ENCODE data around the gene DHX15. TPM values are rescaled to one million over a fixed set of nuclear protein-coding genes. Genes with fewer than 3 reads are reported as not detected.

DHX15 gene
- total RNA-seq, 2 experiments from 2014 or later, result 216 to 222 TPM

DNA sequence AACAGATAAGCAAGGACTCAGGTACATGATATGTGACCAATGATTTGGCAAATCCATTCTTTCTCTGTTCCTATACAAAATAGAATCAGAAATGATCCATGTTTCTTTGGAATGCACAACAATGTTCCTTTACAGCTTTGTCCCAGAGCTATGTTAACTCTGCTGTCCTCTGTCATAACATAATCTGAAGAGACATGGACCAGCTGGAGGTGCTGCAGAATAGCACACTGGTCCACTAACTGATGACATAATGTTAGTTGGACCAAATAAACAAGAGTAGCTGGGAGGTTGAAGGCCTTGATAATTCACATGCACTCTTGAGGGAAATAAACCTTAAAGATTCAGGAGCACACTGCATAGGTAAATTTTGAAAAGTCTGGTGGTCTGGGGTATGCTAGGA, 23.0 kb upstream of the DHX15 start:
- CTCF ChIA-PET, result interaction anchor here (1.1 kb wide), 1 partner anchor 11 kb away, joined by 3 read pairs; no protein-coding TSS in a partner anchor

GRCh38 chr4:24605216-24605615, 20.9 kb upstream of the DHX15 start:
- no peak for ATAC-seq

More for the DNA sequence above, 23.0 kb upstream of the DHX15 start:
- H3K27me3 Mint-ChIP-seq, result peaks cover 2% of the 10 kb centered on the region
- POLR2A ChIA-PET, result no interaction called here
- no peak for TF ChIP-seq CTCF (IDR thresholded peaks at IDR 0.05)
- no peak overlapping the region for H3K4me3 Mint-ChIP-seq
- H3K27ac Mint-ChIP-seq, result no peak overlapping the region
- DNase-seq (no peak), ATAC-seq (no peak)
- no peaks in the 10 kb centered on the region for H3K9me3 Mint-ChIP-seq
- H3K4me1 Mint-ChIP-seq (ENCODE audit: low read depth), result no peaks in the 10 kb centered on the region
- H3K36me3 Mint-ChIP-seq (ENCODE audit: low read depth), result no peaks in the 10 kb centered on the region
- intact Hi-C loops (cut with micrococcal nuclease), result no loop called here

GRCh38 chr4:24604558-24605214, 20.3 kb upstream of the DHX15 start:
- CTCF ChIA-PET, result no interaction called here
- H3K36me3 Mint-ChIP-seq (ENCODE audit: low read depth), result no peaks in the 10 kb centered on the region
- H3K27ac Mint-ChIP-seq, result no peak overlapping the region
- no peaks in the 10 kb centered on the region for H3K4me1 Mint-ChIP-seq (ENCODE audit: low read depth)
- POLR2A ChIA-PET, result no interaction called here
- intact Hi-C loops (cut with micrococcal nuclease), result no loop called here
- ATAC-seq (no peak), DNase-seq (no peak)
- no peaks in the 10 kb centered on the region for H3K9me3 Mint-ChIP-seq
- TF ChIP-seq CTCF (IDR thresholded peaks at IDR 0.05), result no peak
- H3K27me3 Mint-ChIP-seq, result peaks cover 3% of the 10 kb centered on the region
- H3K4me3 Mint-ChIP-seq, result no peak overlapping the region

More at GRCh38 chr4:24605216-24605615, 20.9 kb upstream of the DHX15 start:
- no peaks in the 10 kb centered on the region for H3K36me3 Mint-ChIP-seq (ENCODE audit: low read depth)
- no peaks in the 10 kb centered on the region for H3K9me3 Mint-ChIP-seq
- peaks cover 1% of the 10 kb centered on the region for H3K27me3 Mint-ChIP-seq
- H3K4me3 Mint-ChIP-seq, result no peak overlapping the region
- intact Hi-C loops (cut with micrococcal nuclease), result no loop called here
- H3K4me1 Mint-ChIP-seq (ENCODE audit: low read depth), result no peaks in the 10 kb centered on the region
- ChIA-PET CTCF (no interaction called here), POLR2A (no interaction called here)
- TF ChIP-seq CTCF (IDR thresholded peaks at IDR 0.05), result no peak
- DNase-seq, result no peak
- H3K27ac Mint-ChIP-seq, result no peak overlapping the region

DNA sequence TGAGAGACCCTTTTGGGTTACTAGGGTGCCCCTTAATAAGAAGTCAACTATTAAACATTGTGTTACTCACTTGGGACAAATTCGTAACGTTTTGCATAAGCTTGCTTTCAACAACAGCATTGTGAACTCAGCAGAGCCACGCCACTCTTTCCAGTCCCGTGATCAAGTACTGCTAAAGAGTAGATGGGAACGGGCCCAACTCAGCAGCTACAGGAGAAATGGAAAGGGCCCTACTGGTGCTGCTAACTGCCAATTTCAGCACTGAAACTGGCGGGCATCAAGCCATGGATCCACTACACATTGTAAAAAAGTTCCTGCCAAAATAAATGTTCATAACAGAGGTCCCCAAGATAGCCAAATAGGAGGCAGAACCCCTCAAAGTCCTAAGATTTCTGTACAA, 19.0 kb upstream of the DHX15 start:
- CTCF ChIA-PET, result no interaction called here
- peaks cover 3% of the 10 kb centered on the region for H3K27me3 Mint-ChIP-seq
- H3K4me1 Mint-ChIP-seq (ENCODE audit: low read depth), result no peaks in the 10 kb centered on the region
- no peaks in the 10 kb centered on the region for H3K36me3 Mint-ChIP-seq (ENCODE audit: low read depth)
- TF ChIP-seq CTCF (IDR thresholded peaks at IDR 0.05), result no peak
- H3K4me3 Mint-ChIP-seq, result no peak overlapping the region
- no peak overlapping the region for H3K27ac Mint-ChIP-seq
- DNase-seq (no peak), ATAC-seq (no peak)
- intact Hi-C loops (cut with micrococcal nuclease), result no loop called here
- POLR2A ChIA-PET, result no interaction called here
- no peaks in the 10 kb centered on the region for H3K9me3 Mint-ChIP-seq

DNA sequence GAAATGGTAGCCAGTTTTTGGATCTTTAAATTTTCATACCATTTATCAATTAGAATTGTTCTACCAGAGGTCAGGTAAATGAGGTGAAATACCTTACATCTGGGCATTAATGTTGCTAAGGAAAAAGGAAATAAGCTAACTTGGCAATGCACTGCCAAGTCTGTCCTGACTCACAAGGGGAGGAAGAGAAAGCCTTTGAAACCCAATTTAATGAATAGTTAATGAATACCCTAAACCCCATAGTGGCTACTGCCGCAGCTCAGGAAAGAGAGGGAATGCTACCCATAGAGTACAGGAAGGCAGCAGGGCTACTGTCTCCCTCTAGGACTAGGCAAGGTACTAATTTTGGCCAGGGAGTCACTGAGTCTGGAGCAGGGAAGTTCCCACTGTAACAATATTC, 16.8 kb upstream of the DHX15 start:
- peaks cover 3% of the 10 kb centered on the region for H3K27me3 Mint-ChIP-seq
- ATAC-seq (no peak), DNase-seq (no peak)
- peaks cover 3% of the 10 kb centered on the region for H3K9me3 Mint-ChIP-seq
- CTCF ChIA-PET, result no interaction called here
- intact Hi-C loops (cut with micrococcal nuclease), result no loop called here
- H3K27ac Mint-ChIP-seq, result no peak overlapping the region
- POLR2A ChIA-PET, result no interaction called here
- H3K4me3 Mint-ChIP-seq, result no peak overlapping the region
- H3K4me1 Mint-ChIP-seq (ENCODE audit: low read depth), result no peaks in the 10 kb centered on the region
- no peak for TF ChIP-seq CTCF (IDR thresholded peaks at IDR 0.05)
- H3K36me3 Mint-ChIP-seq (ENCODE audit: low read depth), result no peaks in the 10 kb centered on the region
